Measurements from ENCODE around the gene TNC.

The TNC gene

DNA sequence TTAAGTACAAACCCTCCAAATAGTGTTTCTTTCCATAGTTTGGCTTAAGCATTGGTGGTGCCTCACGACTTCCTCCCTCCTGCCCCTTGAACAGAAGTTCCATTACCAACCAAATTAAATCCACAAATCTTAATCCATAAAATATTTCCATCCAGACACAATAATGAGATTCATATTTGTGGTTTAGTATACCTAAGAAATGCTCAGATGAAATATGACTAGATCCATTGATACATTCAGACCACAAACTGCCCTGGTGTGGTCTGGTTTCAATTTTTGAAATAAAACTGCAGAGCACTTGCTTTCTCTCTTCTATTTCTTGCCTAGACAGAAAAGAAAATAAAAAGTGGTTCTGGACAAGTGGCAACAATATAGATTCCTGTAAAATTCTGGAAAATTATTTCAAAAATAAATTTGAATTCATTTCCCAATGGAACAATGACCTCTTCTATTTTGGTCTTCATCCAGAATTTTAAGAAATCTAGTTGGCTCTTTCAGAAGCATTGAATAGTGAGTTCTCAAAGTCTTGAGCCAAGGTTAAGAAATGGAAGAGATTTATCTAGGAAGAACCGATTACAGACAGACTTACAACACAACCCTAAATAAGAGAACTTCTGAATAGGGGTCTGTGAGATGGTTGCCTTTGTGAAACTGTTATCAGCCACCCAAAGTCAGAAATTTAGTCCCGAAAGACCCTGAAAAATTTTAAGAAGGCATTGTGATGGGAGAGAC is 14.0 kb downstream of the TNC start:
- no peaks in the 10 kb centered on the region for H3K9me3 ChIP-seq
- in situ Hi-C loops (cut with MboI; ENCODE audit: low sequenced_read_pairs): no loop called here
- no peak for DNase-seq (ENCODE audit: low spot score in 2 of 2)
- no peak overlapping the region for H3K4me3 ChIP-seq
- no peaks in the 10 kb centered on the region for H3K36me3 ChIP-seq (replicated peaks)
- no peaks in the 10 kb centered on the region for H3K4me1 ChIP-seq
- no peaks in the 10 kb centered on the region for H3K27me3 ChIP-seq (ENCODE audit: low read depth)

- DNase-seq (ENCODE audit: low spot score in 2 of 2): no peak
- Histone ChIP-seq H3K36me3 (replicated peaks) (no peaks in the 10 kb centered on the region), H3K4me3 (no peak overlapping the region), H3K4me1 (no peaks in the 10 kb centered on the region), H3K9me3 (no peaks in the 10 kb centered on the region), H3K27me3 (ENCODE audit: low read depth) (no peaks in the 10 kb centered on the region)
- in situ Hi-C loops (cut with MboI; ENCODE audit: low sequenced_read_pairs): no loop called here
These were observed 18.1 kb downstream of the TNC start for GRCh38 chr9:115099901-115100300.

- Histone ChIP-seq H3K36me3 (replicated peaks) (no peaks in the 10 kb centered on the region), H3K4me1 (no peaks in the 10 kb centered on the region), H3K27me3 (ENCODE audit: low read depth) (no peaks in the 10 kb centered on the region), H3K4me3 (no peak overlapping the region), H3K9me3 (no peaks in the 10 kb centered on the region)
- in situ Hi-C loops (cut with MboI; ENCODE audit: low sequenced_read_pairs): no loop called here
- no peak for DNase-seq (ENCODE audit: low spot score in 2 of 2)
These were observed 19.6 kb downstream of the TNC start for GRCh38 chr9:115098226-115098965.

DNA sequence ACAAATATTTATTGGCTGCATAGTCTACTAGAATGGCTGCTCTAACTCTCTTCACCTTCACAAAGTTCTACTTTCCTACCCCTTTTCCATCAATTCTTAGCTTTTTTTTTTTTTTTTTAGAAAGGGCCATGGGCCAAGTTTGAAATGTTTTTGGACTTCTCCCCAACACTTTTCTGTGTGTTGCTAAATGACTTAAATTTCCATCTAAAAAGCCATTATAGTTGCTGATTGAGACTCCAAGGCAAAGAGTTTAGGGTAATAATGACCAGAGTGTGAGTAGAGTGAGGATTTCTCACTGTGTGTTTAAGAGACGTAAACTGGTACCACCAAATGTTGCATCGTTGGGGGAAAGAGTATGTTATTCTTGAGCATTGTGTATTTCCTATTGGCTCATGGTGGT is 24.4 kb downstream of the TNC start:
- no peaks in the 10 kb centered on the region for H3K36me3 ChIP-seq (replicated peaks)
- H3K4me3 ChIP-seq: no peak overlapping the region
- no peaks in the 10 kb centered on the region for H3K4me1 ChIP-seq
- no peak for DNase-seq (ENCODE audit: low spot score in 2 of 2)
- in situ Hi-C loops (cut with MboI; ENCODE audit: low sequenced_read_pairs): no loop called here
- no peaks in the 10 kb centered on the region for H3K9me3 ChIP-seq
- H3K27me3 ChIP-seq (ENCODE audit: low read depth): no peaks in the 10 kb centered on the region

GRCh38 chr9:115090486-115090885 is 27.5 kb downstream of the TNC start:
- H3K36me3 ChIP-seq (replicated peaks): no peaks in the 10 kb centered on the region
- no peak overlapping the region for H3K4me3 ChIP-seq
- no peaks in the 10 kb centered on the region for H3K4me1 ChIP-seq
- H3K9me3 ChIP-seq: no peaks in the 10 kb centered on the region
- DNase-seq (ENCODE audit: low spot score in 2 of 2): no peak
- H3K27me3 ChIP-seq (ENCODE audit: low read depth): no peaks in the 10 kb centered on the region
- in situ Hi-C loops (cut with MboI; ENCODE audit: low sequenced_read_pairs): no loop called here

GRCh38 chr9:115088860-115089259 is 29.1 kb downstream of the TNC start:
- Histone ChIP-seq H3K9me3 (no peaks in the 10 kb centered on the region), H3K4me3 (no peak overlapping the region), H3K36me3 (replicated peaks) (no peaks in the 10 kb centered on the region), H3K27me3 (ENCODE audit: low read depth) (no peaks in the 10 kb centered on the region), H3K4me1 (no peaks in the 10 kb centered on the region)
- in situ Hi-C loops (cut with MboI; ENCODE audit: low sequenced_read_pairs): no loop called here
- no peak for DNase-seq (ENCODE audit: low spot score in 2 of 2)

- in situ Hi-C loops (cut with MboI; ENCODE audit: low sequenced_read_pairs): no loop called here
- Histone ChIP-seq H3K36me3 (replicated peaks) (no peaks in the 10 kb centered on the region), H3K27me3 (ENCODE audit: low read depth) (no peaks in the 10 kb centered on the region), H3K9me3 (no peaks in the 10 kb centered on the region), H3K4me1 (no peaks in the 10 kb centered on the region), H3K4me3 (no peak overlapping the region)
- no peak for DNase-seq (ENCODE audit: low spot score in 2 of 2)
These were observed 31.1 kb downstream of the TNC start for GRCh38 chr9:115086886-115087285.

DNA sequence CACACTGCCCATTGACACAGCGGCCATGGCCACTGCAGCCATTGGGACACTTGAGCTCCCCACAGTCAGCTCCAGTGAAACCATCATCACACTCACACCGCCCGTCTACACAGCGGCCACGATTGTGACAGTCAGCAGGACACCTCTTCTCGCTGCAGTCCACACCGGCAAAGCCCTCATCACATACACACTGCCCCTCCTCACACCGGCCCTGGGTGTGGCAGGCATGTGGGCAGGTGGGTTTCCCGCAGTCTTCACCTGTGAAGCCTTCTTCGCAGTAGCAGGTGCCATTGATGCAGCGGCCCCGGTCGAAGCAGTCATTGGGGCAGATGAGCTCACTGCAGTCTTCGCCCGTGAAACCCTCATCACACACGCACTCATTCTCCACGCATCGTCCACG is 31.5 kb downstream of the TNC start:
- DNase-seq (ENCODE audit: low spot score in 2 of 2): no peak
- in situ Hi-C loops (cut with MboI; ENCODE audit: low sequenced_read_pairs): no loop called here
- Histone ChIP-seq H3K36me3 (replicated peaks) (no peaks in the 10 kb centered on the region), H3K27me3 (ENCODE audit: low read depth) (no peaks in the 10 kb centered on the region), H3K9me3 (no peaks in the 10 kb centered on the region), H3K4me3 (no peak overlapping the region), H3K4me1 (no peaks in the 10 kb centered on the region)

DNA sequence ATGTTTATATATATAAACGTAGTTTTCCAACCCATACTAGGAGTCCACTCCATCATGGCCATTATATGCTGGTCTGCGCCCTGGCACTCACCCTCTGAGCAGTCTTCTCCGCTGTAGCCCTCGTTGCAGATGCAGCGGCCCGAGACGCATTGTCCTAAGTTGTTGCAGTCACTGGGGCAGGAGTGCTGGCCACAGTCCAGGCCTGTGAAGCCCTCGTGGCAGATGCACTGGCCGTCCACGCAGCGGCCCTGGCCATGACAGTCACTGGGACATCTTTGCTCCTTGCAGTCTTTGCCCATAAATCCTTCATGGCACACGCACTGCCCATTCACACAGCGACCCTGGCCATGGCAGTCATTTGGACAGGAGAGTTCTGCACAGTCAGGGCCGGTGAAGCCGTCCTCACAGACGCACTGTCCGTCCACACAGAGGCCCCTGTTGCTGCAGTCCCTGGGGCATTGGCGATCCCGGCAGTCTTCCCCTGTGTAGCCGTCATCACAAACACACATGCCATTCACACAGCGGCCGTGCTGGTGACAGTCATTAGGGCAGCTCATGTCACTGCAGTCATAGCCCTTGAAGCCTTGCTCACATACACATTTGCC is 32.1 kb downstream of the TNC start:
- in situ Hi-C loops (cut with MboI; ENCODE audit: low sequenced_read_pairs): no loop called here

GRCh38 chr9:115084709-115085108 is 33.2 kb downstream of the TNC start:
- no peak for DNase-seq (ENCODE audit: low spot score in 2 of 2)
- Histone ChIP-seq H3K9me3 (no peaks in the 10 kb centered on the region), H3K4me1 (no peaks in the 10 kb centered on the region), H3K4me3 (no peak overlapping the region), H3K36me3 (replicated peaks) (no peaks in the 10 kb centered on the region), H3K27me3 (ENCODE audit: low read depth) (no peaks in the 10 kb centered on the region)
- in situ Hi-C loops (cut with MboI; ENCODE audit: low sequenced_read_pairs): no loop called here

More for the DNA sequence above, 32.1 kb downstream of the TNC start:
- DNase-seq (ENCODE audit: low spot score in 2 of 2): no peak
- no peaks in the 10 kb centered on the region for H3K36me3 ChIP-seq (replicated peaks)
- no peaks in the 10 kb centered on the region for H3K4me1 ChIP-seq
- no peak overlapping the region for H3K4me3 ChIP-seq
- H3K27me3 ChIP-seq (ENCODE audit: low read depth): no peaks in the 10 kb centered on the region
- no peaks in the 10 kb centered on the region for H3K9me3 ChIP-seq

DNA sequence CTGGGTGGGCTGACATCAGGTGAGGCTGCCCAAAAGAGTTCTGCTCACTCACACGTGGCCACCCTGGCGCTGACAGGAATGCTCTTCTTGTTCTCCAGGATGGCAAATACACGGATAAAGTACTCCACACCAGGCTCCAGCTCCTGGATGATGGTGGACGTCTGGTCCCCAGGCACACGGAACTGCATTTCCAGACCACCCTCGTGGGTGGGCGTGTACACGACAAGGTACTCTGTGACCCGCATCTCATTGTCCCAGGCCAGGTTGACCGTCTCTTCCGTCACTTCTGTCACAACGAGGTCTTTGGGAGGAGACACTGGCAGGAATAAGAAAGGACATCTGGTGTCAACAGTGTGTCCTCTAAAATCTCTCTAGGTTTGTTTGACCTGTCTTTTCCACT is 33.8 kb downstream of the TNC start:
- no peak for DNase-seq (ENCODE audit: low spot score in 2 of 2)
- Histone ChIP-seq H3K27me3 (ENCODE audit: low read depth) (no peaks in the 10 kb centered on the region), H3K9me3 (no peaks in the 10 kb centered on the region), H3K36me3 (replicated peaks) (no peaks in the 10 kb centered on the region), H3K4me3 (no peak overlapping the region), H3K4me1 (no peaks in the 10 kb centered on the region)
- in situ Hi-C loops (cut with MboI; ENCODE audit: low sequenced_read_pairs): no loop called here

DNA sequence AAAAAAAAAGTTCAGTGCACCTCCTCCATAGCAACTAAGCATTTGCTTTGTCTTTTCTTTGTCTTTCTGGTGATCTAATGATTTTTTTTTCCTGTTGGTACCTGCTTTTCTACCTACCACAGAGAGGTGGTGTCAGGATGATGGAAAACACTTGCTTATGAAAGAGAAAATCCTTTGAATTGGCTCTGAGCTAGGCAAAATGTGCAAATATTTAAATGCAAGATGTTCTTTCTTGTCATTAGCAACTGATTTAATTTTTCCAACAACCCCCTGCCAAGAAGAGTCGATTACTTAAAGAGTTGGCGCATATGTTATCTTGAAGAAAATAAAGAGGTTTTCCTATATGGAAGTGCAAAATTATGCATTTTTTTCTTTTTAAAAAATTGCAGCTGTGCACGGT is 37.7 kb downstream of the TNC start:
- in situ Hi-C loops (cut with MboI; ENCODE audit: low sequenced_read_pairs): no loop called here
- DNase-seq (ENCODE audit: low spot score in 2 of 2): no peak
- Histone ChIP-seq H3K9me3 (no peaks in the 10 kb centered on the region), H3K4me1 (no peaks in the 10 kb centered on the region), H3K27me3 (ENCODE audit: low read depth) (no peaks in the 10 kb centered on the region), H3K4me3 (no peak overlapping the region), H3K36me3 (replicated peaks) (no peaks in the 10 kb centered on the region)

GRCh38 chr9:115079156-115079555 is 38.8 kb downstream of the TNC start:
- no peak for DNase-seq (ENCODE audit: low spot score in 2 of 2)
- H3K36me3 ChIP-seq (replicated peaks): no peaks in the 10 kb centered on the region
- no peaks in the 10 kb centered on the region for H3K27me3 ChIP-seq (ENCODE audit: low read depth)
- H3K4me1 ChIP-seq: no peaks in the 10 kb centered on the region
- H3K9me3 ChIP-seq: no peaks in the 10 kb centered on the region
- in situ Hi-C loops (cut with MboI; ENCODE audit: low sequenced_read_pairs): no loop called here
- H3K4me3 ChIP-seq: no peak overlapping the region

- no peaks in the 10 kb centered on the region for H3K27me3 ChIP-seq (ENCODE audit: low read depth)
- H3K4me1 ChIP-seq: no peaks in the 10 kb centered on the region
- no peak for DNase-seq (ENCODE audit: low spot score in 2 of 2)
- H3K4me3 ChIP-seq: no peak overlapping the region
- no peaks in the 10 kb centered on the region for H3K36me3 ChIP-seq (replicated peaks)
- H3K9me3 ChIP-seq: no peaks in the 10 kb centered on the region
- in situ Hi-C loops (cut with MboI; ENCODE audit: low sequenced_read_pairs): no loop called here
These were observed 44.5 kb downstream of the TNC start for GRCh38 chr9:115073456-115073855.
